Subcutaneous abdominal adipose tissue (tissue), 5 donors: Measurements from ENCODE around the gene LINC00305.

ENCODE experiments used
- H3K27ac ChIP-seq: one replicate; pipeline ENCODE4 v1.7.0; 2013; ENCODE audit warnings: low read depth, mild to moderate bottlenecking, inconsistent platforms, low read length, moderate library complexity
- H3K27me3 ChIP-seq, 5 donors: one replicate each; pipeline ENCODE4 v1.7.0; 2013; ENCODE audit warnings: low read length in 5 of 5, inconsistent platforms in 1 of 5; ENCODE audit not compliant: control insufficient read depth in 5 of 5, insufficient read depth in 4 of 5
- H3K36me3 ChIP-seq, 5 donors: one replicate each; pipeline ENCODE4 v1.7.0; 2013; ENCODE audit warnings: low read length in 5 of 5; ENCODE audit not compliant: control insufficient read depth in 5 of 5, insufficient read depth in 5 of 5
- H3K4me1 ChIP-seq, 5 donors: one replicate each; pipeline ENCODE4 v1.7.0; 2013; ENCODE audit warnings: low read length in 5 of 5, mild to moderate bottlenecking in 3 of 5, moderate library complexity in 1 of 5; ENCODE audit not compliant: control insufficient read depth in 5 of 5, insufficient read depth in 5 of 5
- H3K4me3 ChIP-seq, 5 donors: one replicate each; pipeline ENCODE4 v1.7.0; 2013; ENCODE audit warnings: low read length in 5 of 5, low read depth in 1 of 5
- H3K9ac ChIP-seq, 5 donors: one replicate each; pipeline ENCODE4 v1.7.0; 2013; ENCODE audit warnings: low read length in 5 of 5, mild to moderate bottlenecking in 4 of 5, moderate library complexity in 3 of 5
- H3K9me3 ChIP-seq, 5 donors: one replicate each; pipeline ENCODE4 v1.7.0; 2013; ENCODE audit warnings: low read length in 5 of 5; ENCODE audit not compliant: control insufficient read depth in 5 of 5
- donor health status: healthy.
- donor health status: healthy.
- donor health status: healthy.
- donor health status: healthy.
- donor health status: healthy.

The LINC00305 gene

DNA sequence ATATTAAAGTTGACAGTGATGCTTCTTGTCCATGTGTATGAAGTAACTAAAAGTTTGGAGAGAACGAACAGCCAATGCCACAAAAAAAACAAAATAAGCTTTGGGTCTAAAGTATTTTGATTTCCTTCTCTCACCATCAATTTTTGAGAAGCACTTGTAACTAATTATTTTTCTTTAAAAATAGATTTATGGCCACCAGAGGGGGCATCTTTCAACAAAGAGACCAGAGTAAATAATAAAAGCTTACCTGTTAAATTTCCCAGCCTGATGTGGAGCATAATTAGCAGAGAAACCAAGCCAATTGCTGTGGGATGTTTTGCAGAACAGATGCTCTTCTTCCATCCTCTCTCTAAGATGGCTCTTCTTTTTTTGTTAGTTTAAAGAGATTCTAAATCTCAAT lies 29.0 kb downstream of the LINC00305 start:
- Histone ChIP-seq H3K36me3 (no peaks in the 10 kb centered on the region), H3K9me3 (no peaks in the 10 kb centered on the region), H3K9ac (no peak overlapping the region), H3K27ac (no peak overlapping the region), H3K4me1 (no peaks in the 10 kb centered on the region), H3K27me3 (no peaks in the 10 kb centered on the region), H3K4me3 (no peak overlapping the region)

DNA sequence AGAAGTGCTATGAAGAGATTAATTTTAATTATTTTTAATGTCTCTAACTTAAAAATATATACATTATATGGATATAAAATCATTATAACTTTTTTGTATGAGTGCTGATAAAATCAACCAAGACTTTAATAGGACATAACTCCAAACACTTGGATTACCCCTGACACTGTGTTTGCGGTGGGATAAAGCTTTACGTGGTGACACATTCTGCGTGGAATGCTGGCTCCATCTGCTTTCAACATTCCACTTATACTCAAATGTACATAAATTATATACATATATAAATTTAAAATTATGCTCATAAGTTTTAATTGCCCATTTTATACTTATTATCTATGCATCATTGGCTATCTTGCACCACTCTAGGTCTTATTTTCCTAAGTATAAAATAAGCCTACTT lies 30.5 kb downstream of the LINC00305 start:
- no peak overlapping the region for H3K27ac ChIP-seq
- no peaks in the 10 kb centered on the region for H3K36me3 ChIP-seq
- H3K9me3 ChIP-seq = no peaks in the 10 kb centered on the region
- H3K4me1 ChIP-seq = no peaks in the 10 kb centered on the region
- no peak overlapping the region for H3K4me3 ChIP-seq
- no peak overlapping the region for H3K9ac ChIP-seq
- no peaks in the 10 kb centered on the region for H3K27me3 ChIP-seq

DNA sequence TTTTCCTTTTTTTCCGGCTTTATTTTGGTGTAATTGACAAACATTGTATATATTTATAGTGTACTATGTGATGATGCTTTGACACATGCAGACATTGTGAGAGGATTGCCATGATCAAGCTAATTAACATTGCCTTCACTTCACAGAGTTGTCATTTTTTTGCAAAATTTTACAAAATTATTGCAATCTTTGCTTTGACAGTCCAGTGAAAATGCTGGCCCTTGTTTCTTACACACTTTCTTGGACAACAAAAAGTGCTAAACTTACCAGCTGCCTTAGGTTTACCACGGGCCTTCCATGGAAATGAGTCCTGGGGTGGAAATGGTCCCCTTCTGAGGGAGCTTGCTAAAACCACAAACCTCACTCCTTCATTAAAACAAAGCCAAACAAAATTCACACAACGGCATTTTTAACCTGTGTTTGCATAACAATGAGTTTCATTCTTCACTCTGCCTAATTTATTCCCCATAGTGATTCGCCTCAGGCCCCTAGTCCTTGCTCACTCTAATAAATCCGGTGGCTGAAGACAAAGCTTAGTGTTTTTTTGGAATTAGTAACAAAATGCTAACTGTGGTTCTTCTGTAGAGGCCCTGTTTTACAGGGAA lies 32.2 kb downstream of the LINC00305 start:
- no peaks in the 10 kb centered on the region for H3K4me1 ChIP-seq
- H3K27me3 ChIP-seq = no peaks in the 10 kb centered on the region
- H3K4me3 ChIP-seq = no peak overlapping the region
- H3K9me3 ChIP-seq = no peaks in the 10 kb centered on the region
- H3K27ac ChIP-seq = no peak overlapping the region
- no peaks in the 10 kb centered on the region for H3K36me3 ChIP-seq
- H3K9ac ChIP-seq = no peak overlapping the region

DNA sequence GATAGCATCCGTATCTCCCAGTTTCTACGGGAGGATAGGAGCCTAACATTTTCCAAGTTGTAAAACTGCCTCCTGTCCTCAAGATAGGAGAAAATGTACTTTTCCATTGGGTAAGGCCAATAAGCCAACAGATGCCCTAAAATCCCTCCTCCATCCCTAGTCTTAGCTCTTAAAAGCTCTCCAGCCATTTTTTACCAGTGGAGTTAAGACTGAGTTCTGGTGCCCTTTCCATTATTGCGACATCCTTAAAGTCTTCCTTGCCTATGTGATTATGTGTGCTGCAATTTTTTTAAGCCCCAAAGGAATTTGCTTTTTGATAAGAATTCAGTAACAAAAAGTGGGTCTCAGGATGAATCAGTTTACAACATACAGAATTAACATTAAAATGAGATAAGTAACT lies 33.0 kb downstream of the LINC00305 start:
- Histone ChIP-seq H3K4me3 (no peak overlapping the region), H3K9ac (no peak overlapping the region), H3K27ac (no peak overlapping the region), H3K36me3 (no peaks in the 10 kb centered on the region), H3K4me1 (no peaks in the 10 kb centered on the region), H3K9me3 (no peaks in the 10 kb centered on the region), H3K27me3 (no peaks in the 10 kb centered on the region)

DNA sequence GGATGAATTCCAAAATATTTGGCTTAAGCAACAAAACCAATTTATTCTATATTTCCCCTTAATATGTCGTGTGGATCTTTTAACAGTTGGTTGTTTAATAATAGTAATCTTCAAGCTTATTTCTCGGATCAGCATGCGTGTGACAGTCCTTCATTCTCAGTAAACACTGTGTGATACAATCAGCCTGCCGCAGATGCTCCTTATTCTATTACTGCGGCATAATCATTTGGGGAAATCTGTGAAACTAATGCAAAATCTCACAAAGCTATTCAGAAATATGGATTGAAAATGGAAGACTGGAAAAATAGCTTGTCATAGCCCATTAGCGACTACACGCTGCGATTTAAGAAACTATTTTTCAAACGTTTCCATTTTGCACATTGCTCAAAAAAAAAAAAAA lies 36.9 kb downstream of the LINC00305 start:
- H3K36me3 ChIP-seq = no peaks in the 10 kb centered on the region
- no peak overlapping the region for H3K27ac ChIP-seq
- H3K4me1 ChIP-seq = no peaks in the 10 kb centered on the region
- no peak overlapping the region for H3K4me3 ChIP-seq
- H3K27me3 ChIP-seq = no peaks in the 10 kb centered on the region
- no peaks in the 10 kb centered on the region for H3K9me3 ChIP-seq
- H3K9ac ChIP-seq = no peak overlapping the region

DNA sequence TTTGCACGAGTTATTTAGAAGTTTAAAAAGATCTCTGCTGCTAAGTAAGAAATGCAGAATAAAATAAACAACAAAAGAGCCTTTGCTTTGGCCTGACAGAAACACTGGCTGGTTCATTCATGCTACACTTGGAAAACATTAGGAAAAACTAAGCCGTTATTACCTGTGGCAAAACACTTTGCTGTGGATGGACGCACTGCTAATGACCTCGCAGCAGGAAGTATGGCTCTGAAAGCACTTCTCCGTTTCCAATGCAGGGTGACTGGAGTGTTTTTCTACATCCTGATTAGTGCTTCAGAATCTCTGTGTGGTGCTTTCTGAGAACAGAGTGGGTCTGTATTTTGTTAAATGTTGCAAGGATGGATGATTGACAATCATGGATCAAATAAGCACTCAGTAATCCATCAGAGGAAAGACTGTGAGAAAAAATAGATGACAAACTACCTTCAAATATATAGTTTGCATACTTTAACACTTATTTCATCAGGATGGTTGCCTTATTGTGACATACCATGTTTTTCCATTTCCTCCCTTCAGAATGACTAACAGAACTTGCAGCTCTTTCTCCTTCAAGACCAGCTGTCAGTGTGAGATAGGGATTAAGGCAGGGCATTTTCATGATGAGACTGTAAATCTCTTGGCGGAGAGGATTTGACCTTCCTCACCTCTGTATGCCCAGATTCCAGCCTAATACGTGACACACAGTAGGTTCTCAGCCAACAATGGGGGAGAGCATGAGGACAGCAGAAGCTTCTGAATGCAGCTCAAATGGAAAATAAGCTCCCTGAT lies 38.0 kb downstream of the LINC00305 start:
- Histone ChIP-seq H3K27me3 (no peaks in the 10 kb centered on the region), H3K4me3 (no peak overlapping the region), H3K36me3 (no peaks in the 10 kb centered on the region), H3K9me3 (no peaks in the 10 kb centered on the region), H3K9ac (no peak overlapping the region), H3K4me1 (no peaks in the 10 kb centered on the region), H3K27ac (no peak overlapping the region)

DNA sequence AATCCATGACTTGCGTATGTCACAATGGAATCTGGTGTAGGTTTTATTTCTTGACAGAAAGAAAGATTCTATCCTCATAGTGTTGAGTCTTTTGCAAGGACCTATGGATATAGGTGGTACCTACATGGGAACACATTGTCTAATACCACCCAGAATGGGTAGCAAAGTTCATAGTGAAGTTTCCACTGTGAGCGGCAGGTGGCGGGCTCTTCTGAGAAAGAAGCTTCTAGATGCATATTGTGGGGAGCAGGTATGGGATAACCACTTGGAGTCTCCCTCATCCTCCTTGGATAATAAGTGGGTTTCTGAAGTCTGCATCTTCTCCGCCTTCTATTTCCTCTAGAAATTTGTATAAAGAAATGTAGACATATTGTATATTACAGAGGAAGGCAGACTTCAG lies 44.9 kb downstream of the LINC00305 start:
- Histone ChIP-seq H3K4me3 (no peak overlapping the region), H3K27me3 (no peaks in the 10 kb centered on the region), H3K27ac (no peak overlapping the region), H3K36me3 (no peaks in the 10 kb centered on the region), H3K9ac (no peak overlapping the region), H3K9me3 (no peaks in the 10 kb centered on the region), H3K4me1 (no peaks in the 10 kb centered on the region)

DNA sequence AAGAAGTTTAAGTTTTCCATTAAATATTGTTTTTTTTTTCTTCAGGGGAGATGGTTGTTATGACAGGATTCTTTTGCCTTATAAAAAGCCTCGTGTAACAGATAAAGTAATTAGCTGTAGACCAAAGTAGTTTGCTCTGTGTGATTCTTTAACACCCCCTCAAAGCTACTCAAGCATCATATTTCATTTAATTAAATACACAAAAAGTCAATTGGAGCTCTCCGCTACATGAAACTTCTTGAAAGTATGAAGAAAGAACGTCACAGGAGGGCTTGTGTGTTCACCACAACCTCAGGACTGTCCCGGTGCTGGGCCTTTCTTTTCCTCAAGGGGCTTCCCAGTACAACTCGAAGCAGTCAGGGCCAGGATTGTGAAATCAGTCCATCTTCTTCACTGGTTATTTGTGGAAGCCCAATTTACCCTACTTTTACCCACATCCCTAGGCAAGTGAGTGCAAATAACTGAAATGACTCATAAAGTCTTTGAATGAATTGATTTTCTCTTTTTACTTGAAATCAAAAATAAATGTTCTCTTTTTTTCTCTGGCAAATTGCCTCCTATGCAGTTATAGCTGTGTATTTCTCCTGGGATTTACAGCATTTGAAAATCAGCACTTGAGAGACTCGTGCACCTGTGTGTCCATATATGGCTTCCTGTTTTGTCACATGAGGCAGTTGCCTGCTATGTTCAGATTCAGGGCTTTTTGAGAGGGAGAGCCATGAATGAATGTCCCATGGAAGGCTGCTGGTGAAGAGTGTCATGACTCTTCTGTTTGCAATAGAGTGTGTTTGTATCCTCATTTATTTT lies 48.6 kb downstream of the LINC00305 start:
- H3K36me3 ChIP-seq = no peaks in the 10 kb centered on the region
- no peaks in the 10 kb centered on the region for H3K27me3 ChIP-seq
- H3K9ac ChIP-seq = no peak overlapping the region
- no peaks in the 10 kb centered on the region for H3K9me3 ChIP-seq
- H3K4me3 ChIP-seq = no peak overlapping the region
- no peaks in the 10 kb centered on the region for H3K4me1 ChIP-seq
- no peak overlapping the region for H3K27ac ChIP-seq

DNA sequence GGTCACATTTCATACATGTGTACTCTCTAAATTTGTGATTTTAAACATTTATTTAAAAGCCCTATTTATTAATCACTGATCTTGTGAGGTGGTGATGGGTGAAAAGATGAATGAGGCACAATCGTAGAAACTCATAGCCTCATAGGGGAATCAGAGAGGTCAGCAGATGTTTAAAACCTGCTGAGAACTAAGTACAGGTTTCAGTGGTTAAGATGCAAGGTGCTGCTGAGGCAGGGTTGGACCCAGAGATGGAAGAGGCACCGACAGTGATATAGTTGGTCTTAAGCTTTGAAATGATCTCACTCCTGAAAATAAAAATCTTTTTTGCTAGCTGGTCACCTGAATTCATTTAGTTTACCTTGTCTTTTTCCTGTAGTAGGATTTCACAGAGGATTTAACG lies 49.6 kb downstream of the LINC00305 start:
- H3K27ac ChIP-seq = no peak overlapping the region
- no peaks in the 10 kb centered on the region for H3K36me3 ChIP-seq
- no peak overlapping the region for H3K4me3 ChIP-seq
- H3K27me3 ChIP-seq = peaks cover 0 to 1% (median 0%) of the 10 kb centered on the region in 5 donors
- no peak overlapping the region for H3K9ac ChIP-seq
- H3K4me1 ChIP-seq = no peaks in the 10 kb centered on the region
- no peaks in the 10 kb centered on the region for H3K9me3 ChIP-seq

DNA sequence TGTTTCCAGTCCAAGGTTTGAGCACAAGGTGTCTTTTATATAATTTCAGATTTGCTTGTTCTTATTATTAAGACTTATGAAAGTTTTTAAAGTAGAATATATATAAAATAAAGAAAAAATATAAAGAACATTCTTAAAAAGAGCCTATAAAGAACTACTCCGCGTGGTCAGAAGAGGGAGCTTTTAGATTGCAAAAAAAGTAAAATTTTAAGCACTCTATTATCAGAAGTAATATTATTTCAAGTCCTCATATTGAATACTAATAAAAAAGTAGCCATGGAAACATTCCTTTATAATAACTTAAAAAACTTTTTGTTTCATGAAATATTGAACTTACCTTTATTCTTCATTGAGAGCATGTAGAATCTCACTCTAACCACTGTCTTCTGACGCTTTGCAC lies 51.4 kb downstream of the LINC00305 start:
- H3K4me1 ChIP-seq = no peaks in the 10 kb centered on the region

More for the DNA sequence above, 51.4 kb downstream of the LINC00305 start:
- Histone ChIP-seq H3K9ac (no peak overlapping the region), H3K36me3 (no peaks in the 10 kb centered on the region), H3K4me3 (no peak overlapping the region), H3K27ac (no peak overlapping the region), H3K27me3 (peaks cover 0 to 2% (median 0%) of the 10 kb centered on the region in 5 donors), H3K9me3 (no peaks in the 10 kb centered on the region)
